Urinary bladder (tissue), 4 donors: Measurements from ENCODE around the gene C17orf78. TPM values are rescaled to one million over a fixed set of nuclear protein-coding genes. Genes with fewer than 3 reads are reported as not detected.
A peak's percentile ranks its signal among the peaks of the same experiment; 100 is the strongest.
"Not testable (repeated sequence)": the region's sequence is repeated elsewhere in the genome, so short reads cannot be mapped to it uniquely, and the experiment has no call there.

Source experiments
- DNase-seq: peaks from one replicate; pipeline ENCODE4 v3.0.0-alpha.2; 2015; ENCODE audit errors: extremely low spot score
- H3K27ac ChIP-seq: one replicate; pipeline ENCODE4 v1.5.1; 2013; ENCODE audit warnings: low read depth, mild to moderate bottlenecking, moderate library complexity
- H3K36me3 ChIP-seq: one replicate; pipeline ENCODE4 v1.6.1; 2013; ENCODE audit warnings: mild to moderate bottlenecking, moderate library complexity; ENCODE audit not compliant: insufficient read depth
- H3K4me1 ChIP-seq: one replicate; pipeline ENCODE4 v1.6.1; 2013; ENCODE audit warnings: mild to moderate bottlenecking, moderate library complexity; ENCODE audit not compliant: insufficient read depth
- H3K4me3 ChIP-seq: one replicate; pipeline ENCODE4 v1.5.1; 2013; ENCODE audit warnings: low read depth, low read length
- WGBS: extraction: QIAGEN DNeasy Blood & Tissue Kit; methylation state at CpG from one replicate; pipeline ENCODE4 v1.1.7; 2013; 5-methylcytosine and 5-hydroxymethylcytosine counted together
- polyA plus RNA-seq: library from polyadenylated mRNA; stranded (reverse); fragments of 200-250 nt; gene quantifications from one replicate; pipeline ENCODE4 v1.2.3, GENCODE V29; 2013
- total RNA-seq: library from RNA; depleted of rRNA; stranded (reverse); fragments of >200 nt; gene quantifications from one replicate; pipeline ENCODE4 v1.2.3, GENCODE V29; 2014
- donor health status: healthy with polysubstance abuse.
- donor health status: healthy.

The C17orf78 gene
- total RNA-seq, result not detected
- not detected for polyA plus RNA-seq

- Histone ChIP-seq H3K27ac (no peak within 1 kb of the TSS), H3K4me3 (no peak within 1 kb of the TSS), H3K4me1 (no peaks in the 10 kb centered on the region), H3K36me3 (no peaks in the 10 kb centered on the region)
- no peak for DNase-seq
- 89% methylated on average over 7 of the region's 7 CpGs for WGBS
Measured at GRCh38 chr17:37375706-37376105, at the start of gene C17orf78. TSS of gene C17orf78 (plus strand) at chr17:37375985. CDS start at chr17:37376093, 108 bp downstream.

DNA sequence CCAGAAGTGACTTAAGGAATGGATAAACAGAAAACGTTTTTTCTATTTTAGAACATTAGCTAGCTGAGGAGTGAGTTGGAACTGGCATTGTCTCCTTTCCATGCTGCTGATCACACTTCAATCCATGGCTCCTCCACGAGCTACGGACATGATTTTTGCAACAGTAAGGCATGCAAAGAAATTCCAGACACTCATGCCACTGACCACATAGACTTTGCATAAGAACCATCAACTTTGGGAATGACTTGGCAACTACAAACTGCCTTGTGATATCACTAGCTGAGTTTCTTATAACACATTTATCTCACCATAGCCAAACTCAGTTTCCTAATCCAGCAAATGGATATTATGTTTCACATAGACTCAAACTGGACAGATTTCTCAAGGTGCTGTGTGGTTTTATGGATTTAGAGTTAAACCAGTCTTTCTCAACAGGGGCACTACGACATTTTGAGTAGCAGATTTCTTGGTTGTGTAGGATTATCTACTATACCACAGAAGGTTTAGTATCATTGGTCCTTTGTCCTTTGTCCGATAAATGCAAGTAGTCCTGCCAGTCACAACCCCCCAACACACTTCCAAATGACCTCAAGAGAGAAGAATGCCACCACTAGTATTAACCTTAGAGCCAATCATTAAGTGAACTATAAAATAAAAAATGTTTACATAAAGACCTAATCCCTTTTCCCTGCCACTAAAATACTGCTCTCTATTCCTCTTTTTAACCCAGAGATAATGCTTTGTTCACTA, 48.3 kb upstream of the C17orf78 start:
- Histone ChIP-seq H3K4me1 (no peaks in the 10 kb centered on the region), H3K4me3 (no peak overlapping the region), H3K27ac (no peak overlapping the region), H3K36me3 (peaks cover 1% of the 10 kb centered on the region)
- DNase-seq, result no peak
- 60% methylated on average over 5 of the region's 5 CpGs for WGBS

GRCh38 chr17:37338847-37339246, 36.9 kb upstream of the C17orf78 start:
- Histone ChIP-seq H3K27ac (no peak overlapping the region), H3K4me3 (no peak overlapping the region), H3K36me3 (no peaks in the 10 kb centered on the region), H3K4me1 (no peaks in the 10 kb centered on the region)
- 93% methylated on average over 3 of the region's 3 CpGs for WGBS
- no peak for DNase-seq

- H3K27ac ChIP-seq, result no peak overlapping the region
- 69% methylated on average over 3 of the region's 3 CpGs for WGBS
- no peak overlapping the region for H3K4me3 ChIP-seq
- H3K36me3 ChIP-seq, result no peaks in the 10 kb centered on the region
- no peaks in the 10 kb centered on the region for H3K4me1 ChIP-seq
- no peak for DNase-seq
Measured at GRCh38 chr17:37339321-37339720, 36.5 kb upstream of the C17orf78 start.

- Histone ChIP-seq H3K4me3 (no peak overlapping the region), H3K4me1 (no peaks in the 10 kb centered on the region), H3K36me3 (no peaks in the 10 kb centered on the region), H3K27ac (no peak overlapping the region)
- WGBS, result 90% methylated on average over 2 of the region's 2 CpGs
- DNase-seq, result no peak
Measured at GRCh38 chr17:37340804-37341203, 35.0 kb upstream of the C17orf78 start.

DNA sequence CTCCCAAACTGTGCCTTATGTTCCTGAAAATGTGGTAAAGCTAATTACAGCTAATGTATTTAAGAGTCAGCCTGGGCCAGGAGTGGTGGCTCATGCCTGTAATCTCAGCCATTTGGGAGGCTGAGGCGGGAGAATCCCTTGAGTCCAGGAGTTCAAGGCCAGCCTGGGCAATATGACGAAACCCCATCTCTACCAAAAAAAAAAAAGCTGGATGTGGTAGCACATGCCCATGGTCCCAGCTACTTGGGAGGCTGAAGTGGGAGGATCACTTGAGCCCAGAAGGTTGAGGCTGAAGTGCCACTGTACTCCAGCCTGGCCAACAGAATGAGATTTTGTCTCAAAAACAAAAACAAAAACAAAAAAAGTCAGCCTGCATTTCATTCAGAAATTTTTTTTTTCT, 33.2 kb upstream of the C17orf78 start:
- H3K36me3 ChIP-seq, result no peaks in the 10 kb centered on the region
- no peak overlapping the region for H3K27ac ChIP-seq
- DNase-seq, result no peak
- no peak overlapping the region for H3K4me3 ChIP-seq
- WGBS, result over 99% methylated on average over 2 of the region's 2 CpGs
- H3K4me1 ChIP-seq, result no peaks in the 10 kb centered on the region

DNA sequence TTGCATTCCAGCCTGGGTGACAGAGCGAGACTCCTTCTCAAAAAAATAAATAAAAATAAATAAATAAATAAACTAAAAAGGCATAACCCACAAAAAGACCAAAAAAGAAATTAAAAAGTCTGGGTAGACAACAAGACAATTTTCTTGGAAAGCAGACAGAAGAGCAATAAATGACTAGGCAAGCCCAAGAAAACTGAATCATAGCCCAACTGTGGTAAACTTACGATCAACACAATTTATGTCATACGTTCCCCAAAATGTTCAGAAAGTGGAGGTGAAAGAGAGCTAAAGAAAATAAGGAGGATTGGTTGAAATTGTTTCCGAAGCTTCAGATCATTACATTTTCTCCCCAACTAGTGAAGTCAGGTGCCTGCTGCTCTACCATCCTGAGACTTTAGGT, 31.3 kb upstream of the C17orf78 start:
- no peak overlapping the region for H3K27ac ChIP-seq
- H3K4me3 ChIP-seq, result no peak overlapping the region
- no peak for DNase-seq
- H3K36me3 ChIP-seq, result no peaks in the 10 kb centered on the region
- H3K4me1 ChIP-seq, result no peaks in the 10 kb centered on the region
- 90% methylated on average over 4 of the region's 4 CpGs for WGBS

DNA sequence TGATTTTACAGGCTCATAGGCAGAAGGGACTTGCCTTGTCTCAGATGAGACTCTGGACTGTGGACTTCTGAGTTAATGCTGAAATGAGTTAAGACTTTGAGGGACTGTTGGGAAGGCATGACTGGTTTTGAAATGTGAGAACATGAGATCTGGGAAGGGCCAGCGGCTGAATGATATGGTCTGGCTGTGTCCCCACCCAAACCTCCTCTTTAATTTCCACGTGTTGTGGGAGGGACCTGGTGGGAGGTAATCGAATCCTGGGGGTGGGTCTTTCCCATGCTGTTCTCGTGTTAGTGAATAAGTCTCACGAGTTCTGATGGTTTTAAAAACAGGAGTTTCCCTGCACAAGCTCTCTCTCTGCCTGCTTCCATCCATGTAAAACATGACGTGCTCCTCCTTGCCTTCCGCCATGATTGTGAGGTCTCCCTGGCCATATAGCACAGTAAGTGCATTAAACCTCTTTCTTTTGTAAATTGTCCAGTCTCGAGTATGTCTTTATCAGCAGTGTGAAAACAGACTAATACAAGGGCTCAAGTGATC, 28.9 kb upstream of the C17orf78 start:
- not testable (repeated sequence) for H3K4me1 ChIP-seq, H3K4me3 ChIP-seq, H3K36me3 ChIP-seq, DNase-seq, H3K27ac ChIP-seq
- WGBS, result 96% methylated on average over 8 of the region's 8 CpGs

DNA sequence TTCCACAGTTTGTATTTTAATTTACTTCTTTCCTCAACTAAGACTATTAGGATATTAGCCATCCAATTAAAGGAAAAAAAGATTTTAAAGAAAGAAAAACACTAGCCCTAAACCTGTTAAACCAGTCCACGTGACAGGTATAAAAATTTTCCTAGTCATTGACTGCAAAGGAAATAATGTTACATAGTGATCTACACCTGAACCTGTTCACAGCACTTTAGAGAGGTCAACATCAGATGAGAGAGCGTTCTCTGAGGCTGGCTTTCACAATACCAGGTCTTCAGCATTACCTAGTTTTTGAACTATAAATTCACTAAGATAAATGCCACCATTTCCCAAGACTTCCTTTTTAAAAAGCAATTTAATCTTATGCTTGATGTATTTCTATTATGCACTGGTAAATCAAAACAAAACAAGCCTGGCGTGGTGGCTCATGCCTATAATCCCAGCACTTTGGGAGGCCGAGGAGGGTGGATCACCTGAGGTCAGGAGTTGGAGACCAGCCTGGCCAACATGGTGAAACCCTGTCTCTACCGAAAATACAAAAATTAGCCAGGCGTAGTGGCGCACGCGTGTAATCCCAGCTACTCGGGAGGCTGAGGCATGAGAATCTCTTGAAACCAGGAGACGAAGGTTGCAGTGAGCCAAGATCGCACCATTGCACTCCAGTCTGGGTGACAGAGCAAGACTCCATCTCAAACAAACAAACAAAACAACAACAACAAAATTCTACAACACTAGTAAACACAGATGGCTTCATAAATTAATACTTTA, 18.8 kb upstream of the C17orf78 start:
- not testable (repeated sequence) for H3K4me3 ChIP-seq, H3K36me3 ChIP-seq, H3K4me1 ChIP-seq, DNase-seq, H3K27ac ChIP-seq
- WGBS, result 85% methylated on average over 12 of the region's 12 CpGs

GRCh38 chr17:37358098-37358829, 17.5 kb upstream of the C17orf78 start:
- no peaks in the 10 kb centered on the region for H3K4me1 ChIP-seq
- DNase-seq, result peak; percentile 36
- whole genome bisulfite sequencing, result 3% methylated on average over 21 of the region's 21 CpGs
- H3K36me3 ChIP-seq, result no peaks in the 10 kb centered on the region
- peak overlapping the region; percentile 78 for H3K27ac ChIP-seq
- peak overlapping the region; percentile 77 for H3K4me3 ChIP-seq

DNA sequence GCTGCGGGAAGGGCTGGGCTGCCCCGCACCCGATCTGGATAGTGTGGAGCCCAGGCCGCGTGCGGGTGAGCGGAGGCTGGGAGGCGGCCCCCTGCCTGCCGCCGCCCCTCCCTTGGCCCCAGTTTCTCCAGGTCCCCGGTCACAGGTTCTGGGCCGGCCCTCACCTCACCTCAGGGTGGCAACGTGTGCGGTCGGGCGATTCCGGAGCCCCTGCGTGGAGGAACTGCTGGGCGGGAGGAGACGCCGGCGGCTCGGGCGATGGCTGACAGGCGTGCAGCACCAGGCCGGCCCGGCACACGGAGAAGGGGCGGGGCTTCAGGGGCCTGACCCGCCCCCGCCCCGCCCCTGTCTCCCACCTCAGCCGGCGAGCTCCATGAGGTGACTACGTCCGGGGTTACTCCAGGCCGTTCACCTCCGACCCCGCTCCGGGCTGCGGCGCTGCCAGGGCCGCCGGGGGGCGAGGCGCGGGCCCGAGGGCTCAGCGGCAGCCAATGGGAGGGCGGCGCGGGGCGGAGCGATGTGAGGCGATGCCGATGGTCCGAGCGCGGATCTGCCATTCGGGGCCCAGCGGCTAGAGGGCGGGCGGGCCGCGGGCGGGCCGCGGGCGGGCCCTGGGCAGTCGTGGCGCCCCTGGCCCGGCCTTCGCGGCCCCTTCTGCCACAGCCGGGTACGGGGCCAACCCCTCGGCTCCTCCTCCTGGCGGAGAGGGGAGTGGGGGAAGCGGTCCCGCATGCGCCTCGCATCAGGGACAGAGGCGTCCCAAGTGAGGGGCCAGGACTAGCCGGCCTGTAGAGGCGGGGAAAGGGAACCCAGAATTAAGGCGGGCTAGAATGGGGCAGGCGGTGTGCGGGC, 16.7 kb upstream of the C17orf78 start:
- peak; percentile 50 for DNase-seq
- under 1% methylated on average over 88 of the region's 88 CpGs for WGBS
- Histone ChIP-seq H3K27ac (peak overlapping the region; percentile 78), H3K36me3 (no peaks in the 10 kb centered on the region), H3K4me3 (peak overlapping the region; percentile 77), H3K4me1 (no peaks in the 10 kb centered on the region)

- H3K27ac ChIP-seq, result peak overlapping the region; percentile 78
- DNase-seq, result no peak
- 7% methylated on average over 18 of the region's 18 CpGs for WGBS
- H3K4me1 ChIP-seq, result no peaks in the 10 kb centered on the region
- H3K36me3 ChIP-seq, result no peaks in the 10 kb centered on the region
- peak overlapping the region; percentile 77 for H3K4me3 ChIP-seq
Measured at GRCh38 chr17:37359682-37360188, 16.1 kb upstream of the C17orf78 start.
